NCI-H82 (cell line): ENCODE measurements around the gene TRAPPC3L.

Experiments used
- DNase-seq: peaks from one replicate; lab custom pipeline; 2025; lab: John Stamatoyannopoulos, UW

Gene TRAPPC3L

DNA sequence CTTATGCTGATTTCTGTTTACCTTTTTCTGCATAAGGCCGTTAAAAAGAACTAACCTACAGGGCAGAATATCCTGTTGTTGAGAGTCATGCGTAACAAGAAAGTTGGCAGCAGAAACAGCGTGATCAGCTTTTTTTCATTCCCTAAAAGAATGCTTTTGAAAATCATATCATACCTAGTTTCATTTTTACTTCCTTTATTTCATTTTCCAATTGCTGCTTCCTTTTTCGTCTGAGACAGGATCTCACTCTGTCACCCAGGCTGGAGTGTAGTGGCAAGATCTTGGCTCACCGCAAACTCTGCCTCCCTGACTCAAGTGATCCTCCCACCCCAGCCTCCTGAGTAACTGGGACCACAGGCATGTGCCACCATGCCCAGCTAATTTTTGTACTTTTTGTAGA, 80.2 kb downstream of the TRAPPC3L start:
- DNase-seq, result no peak

- DNase-seq, result no peak
These were observed 82.2 kb downstream of the TRAPPC3L start for GRCh38 chr6:116463301-116463700.

- DNase-seq, result peak; percentile 67
These were observed 83.3 kb downstream of the TRAPPC3L start for GRCh38 chr6:116461932-116462885.

- DNase-seq, result no peak
These were observed 84.1 kb downstream of the TRAPPC3L start, which contains the start of gene CALHM6 for GRCh38 chr6:116461331-116461931. Gene CALHM6, plus strand, starts transcription at chr6:116461375. Its CDS starts 555 bp downstream, at chr6:116461930.

DNA sequence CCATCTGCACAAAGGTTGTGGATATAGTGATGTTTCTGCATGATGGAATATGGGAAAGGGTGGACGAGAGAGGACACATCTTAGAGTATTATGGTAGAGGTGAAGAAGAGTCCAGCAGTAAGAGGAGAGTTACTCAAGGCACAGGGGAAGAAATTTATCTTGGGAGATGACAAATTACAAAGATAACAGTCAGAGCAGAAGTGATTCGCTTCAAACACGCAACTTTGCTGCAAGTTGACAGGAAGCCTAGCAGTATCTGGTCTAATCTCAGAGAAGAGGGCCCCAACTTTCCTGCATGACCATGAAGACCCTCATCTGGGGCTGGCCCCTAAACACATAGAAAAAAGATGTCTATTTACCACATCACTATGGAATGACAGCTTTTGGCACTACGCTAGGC, 85.6 kb downstream of the TRAPPC3L start:
- DNase-seq, result no peak

DNA sequence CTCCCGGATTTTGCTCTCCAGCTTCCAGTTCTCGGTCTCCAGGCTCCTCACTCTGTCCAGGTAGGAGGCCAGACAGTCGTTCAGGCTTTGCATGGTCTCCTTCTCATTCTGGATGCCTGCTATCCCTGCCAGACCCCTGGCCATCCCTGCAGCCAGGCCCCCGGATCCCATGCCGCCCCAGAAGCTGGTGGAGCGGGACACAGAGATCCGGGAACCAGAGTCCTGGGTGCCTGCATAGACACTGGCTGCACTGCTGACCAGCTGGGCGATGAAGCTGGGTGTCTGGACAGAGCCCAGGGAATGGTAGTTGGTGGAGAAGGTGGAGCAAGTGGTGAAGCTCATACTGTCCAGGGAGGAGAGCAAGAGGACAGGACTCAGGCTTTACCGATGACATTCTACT, 87.2 kb downstream of the TRAPPC3L start:
- no peak for DNase-seq

DNA sequence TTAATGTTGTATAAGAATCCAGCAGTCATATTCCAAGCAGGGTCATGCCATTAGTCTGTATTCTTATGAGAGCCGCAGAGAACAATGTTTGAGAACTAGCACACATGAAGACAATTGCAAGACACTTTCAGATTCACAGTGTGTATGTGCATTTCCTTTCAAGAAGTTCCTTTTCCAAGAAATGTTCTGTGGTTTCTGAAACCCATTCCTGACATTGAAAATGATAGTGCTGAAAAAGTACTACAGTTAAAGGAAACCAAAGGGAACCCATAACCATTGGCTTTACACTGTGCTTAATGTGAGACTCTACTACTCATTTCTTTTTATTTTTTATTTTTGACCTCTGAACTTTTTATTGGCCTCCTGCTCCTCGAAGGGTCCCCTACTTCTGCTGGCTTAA, 88.6 kb downstream of the TRAPPC3L start:
- no peak for DNase-seq

DNA sequence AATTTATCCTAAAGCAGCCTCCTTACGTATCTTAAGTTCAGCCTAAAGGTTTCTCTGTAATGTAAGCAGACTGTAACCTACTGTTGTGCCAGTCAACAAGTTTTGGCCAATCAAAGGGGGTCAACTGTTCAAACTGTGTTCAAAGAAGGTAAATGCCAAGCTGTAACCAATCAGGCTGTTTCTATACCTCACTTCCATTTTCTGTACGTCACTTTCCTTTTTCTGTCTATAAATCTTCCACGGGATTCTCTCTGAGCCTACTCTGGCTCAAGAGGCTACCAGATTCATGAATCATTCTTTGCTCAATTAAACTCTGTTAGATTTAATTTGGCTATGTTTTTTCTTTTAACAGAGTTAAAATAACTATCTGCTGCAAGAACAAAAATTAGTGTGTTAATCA, 89.4 kb downstream of the TRAPPC3L start:
- DNase-seq, result no peak

DNA sequence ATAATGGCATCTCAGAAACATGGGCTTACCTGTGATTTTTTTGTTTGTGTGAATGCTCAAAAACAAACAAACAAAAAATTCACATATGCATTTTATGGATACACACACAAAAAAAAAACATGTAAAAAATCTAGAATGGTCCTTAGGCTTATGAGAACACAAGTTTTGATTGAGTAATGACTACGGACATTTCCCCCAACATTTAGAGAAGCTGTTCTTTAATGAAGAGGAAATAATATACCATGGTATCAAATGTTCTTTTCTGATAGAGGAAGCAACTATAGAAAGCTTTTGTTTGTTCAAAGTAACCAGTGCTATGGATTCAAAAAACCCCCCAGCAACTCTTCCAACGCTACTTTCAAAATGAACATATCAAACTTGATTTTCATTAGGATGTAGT, 93.0 kb downstream of the TRAPPC3L start:
- DNase-seq, result no peak

- no peak for DNase-seq
These were observed 93.6 kb downstream of the TRAPPC3L start for GRCh38 chr6:116451916-116452315.

DNA sequence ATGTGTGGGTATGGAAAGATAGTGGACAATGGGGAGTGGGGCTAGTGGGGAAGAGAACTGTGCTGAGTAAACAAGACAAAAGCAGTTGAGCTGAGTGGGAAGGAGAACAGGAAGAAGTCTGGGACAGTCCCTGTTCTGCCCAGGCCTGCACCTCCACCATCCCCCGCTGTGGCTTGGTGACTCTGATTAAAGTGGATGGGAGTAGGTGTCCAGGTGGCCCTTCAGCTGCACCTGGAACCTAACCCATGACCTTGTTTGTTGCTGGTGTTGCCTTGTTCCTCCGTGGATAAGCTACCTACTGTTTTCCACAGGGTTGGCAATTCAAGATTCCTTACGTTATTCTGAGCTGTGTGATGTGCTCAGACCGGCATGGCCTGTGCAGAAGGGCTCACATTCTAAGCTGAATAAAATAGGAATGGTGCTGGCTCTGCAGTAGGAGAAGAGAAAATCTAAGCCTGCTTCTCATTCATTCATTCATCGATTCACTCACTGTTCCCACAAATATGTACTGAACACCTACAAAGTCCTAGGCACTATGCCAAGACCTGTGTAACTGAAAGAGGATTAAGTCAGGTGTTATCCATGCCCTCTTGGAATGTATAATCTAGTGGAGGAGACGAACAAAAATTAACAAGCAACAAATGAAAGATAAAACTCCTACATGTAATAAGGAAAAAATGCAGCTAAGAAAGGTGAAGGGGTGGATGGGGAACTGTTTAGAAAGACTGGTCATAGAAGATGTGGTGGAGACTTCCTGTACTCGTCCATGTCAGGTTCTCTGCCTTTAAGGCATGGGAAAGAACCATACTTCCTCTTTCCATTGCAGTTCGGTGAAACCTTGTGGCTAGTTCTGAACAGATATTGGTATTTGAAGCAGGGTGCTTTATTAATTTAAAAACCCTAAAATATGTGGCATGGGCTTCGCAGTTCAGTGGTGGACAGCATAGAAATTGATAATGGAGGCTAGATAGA, 94.4 kb downstream of the TRAPPC3L start:
- no peak for DNase-seq

GRCh38 chr6:116450185-116450710, 95.2 kb downstream of the TRAPPC3L start:
- DNase-seq, result no peak

DNA sequence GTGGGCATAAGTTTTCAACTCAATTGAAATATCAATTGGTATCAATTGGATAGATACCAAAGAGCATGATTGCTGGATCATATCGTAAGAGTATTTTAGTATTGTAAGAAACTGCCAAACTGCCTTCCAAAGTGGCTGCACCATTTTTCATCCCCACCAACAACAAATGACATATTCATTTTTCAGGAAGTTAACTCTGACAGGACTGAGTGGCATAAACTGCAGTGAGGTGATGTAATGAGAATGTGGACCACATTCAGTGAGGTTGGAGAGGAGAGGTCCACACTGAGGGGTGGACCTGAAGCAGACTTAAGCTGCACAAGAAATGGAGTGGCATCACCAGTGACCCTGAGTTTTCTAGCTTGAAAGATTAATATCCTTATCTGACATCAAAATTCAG, 95.9 kb downstream of the TRAPPC3L start:
- DNase-seq, result no peak

- DNase-seq, result no peak
These were observed 97.9 kb downstream of the TRAPPC3L start for GRCh38 chr6:116447496-116448011.

GRCh38 chr6:116447052-116447451, 98.4 kb downstream of the TRAPPC3L start:
- no peak for DNase-seq

GRCh38 chr6:116446399-116446798, 99.1 kb downstream of the TRAPPC3L start:
- no peak for DNase-seq

- DNase-seq, result no peak
These were observed 100.4 kb downstream of the TRAPPC3L start for GRCh38 chr6:116445102-116445501.
